GM12878 (cell line): Measurements from ENCODE around the gene KRTAP3-3.

Source experiments
- POLR2A ChIP-seq: IDR thresholded peaks from 2 replicates; pipeline ENCODE4 v1.6.1; 2011; ENCODE audit warnings: low read depth, mild to moderate bottlenecking, low read length
- TF ChIP-seq, protein P1 (sequence below), 3 experiments: IDR thresholded peaks in 2 of 3; conservative IDR thresholded peaks in 1 of 3; 2 replicates each; pipeline ENCODE4 v1.5.1; 2011; ENCODE audit warnings: low read depth in 3 of 3, low read length in 3 of 3, mild to moderate bottlenecking in 3 of 3, control low read depth in 2 of 3, moderate library complexity in 2 of 3, inconsistent platforms in 1 of 3, mixed read lengths in 1 of 3; ENCODE audit not compliant: control insufficient read depth in 2 of 3, insufficient read depth in 1 of 3; ENCODE audit errors: extremely low read depth in 1 of 3

GRCh38 chr17:40951011-40951622 is 42.8 kb downstream of the KRTAP3-3 start:
- TF ChIP-seq, protein P1, sequence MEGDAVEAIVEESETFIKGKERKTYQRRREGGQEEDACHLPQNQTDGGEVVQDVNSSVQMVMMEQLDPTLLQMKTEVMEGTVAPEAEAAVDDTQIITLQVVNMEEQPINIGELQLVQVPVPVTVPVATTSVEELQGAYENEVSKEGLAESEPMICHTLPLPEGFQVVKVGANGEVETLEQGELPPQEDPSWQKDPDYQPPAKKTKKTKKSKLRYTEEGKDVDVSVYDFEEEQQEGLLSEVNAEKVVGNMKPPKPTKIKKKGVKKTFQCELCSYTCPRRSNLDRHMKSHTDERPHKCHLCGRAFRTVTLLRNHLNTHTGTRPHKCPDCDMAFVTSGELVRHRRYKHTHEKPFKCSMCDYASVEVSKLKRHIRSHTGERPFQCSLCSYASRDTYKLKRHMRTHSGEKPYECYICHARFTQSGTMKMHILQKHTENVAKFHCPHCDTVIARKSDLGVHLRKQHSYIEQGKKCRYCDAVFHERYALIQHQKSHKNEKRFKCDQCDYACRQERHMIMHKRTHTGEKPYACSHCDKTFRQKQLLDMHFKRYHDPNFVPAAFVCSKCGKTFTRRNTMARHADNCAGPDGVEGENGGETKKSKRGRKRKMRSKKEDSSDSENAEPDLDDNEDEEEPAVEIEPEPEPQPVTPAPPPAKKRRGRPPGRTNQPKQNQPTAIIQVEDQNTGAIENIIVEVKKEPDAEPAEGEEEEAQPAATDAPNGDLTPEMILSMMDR (IDR thresholded peaks at IDR 0.05 in 2 of 3, conservative IDR thresholded peaks at IDR 0.05 in 1 of 3; ENCODE audit: control insufficient read depth in 2 of 3, extremely low read depth in 1 of 3, insufficient read depth in 1 of 3, low read depth in 3 of 3, low read length in 3 of 3) = no peak
- no peak for TF ChIP-seq POLR2A
